Kidney tubule cell (primary cell): Measurements from ENCODE around the gene PRSS48.
"Not testable (repeated sequence)": the region's sequence is repeated elsewhere in the genome, so short reads cannot be mapped to it uniquely, and the experiment has no call there.

Source experiments
- DNase-seq: peaks from one replicate; pipeline ENCODE4 v3.0.0-alpha.2; 2018; ENCODE audit warnings: low spot score

Gene PRSS48

GRCh38 chr4:151263455-151263854 is 13.5 kb upstream of the PRSS48 start:
- DNase-seq: no peak

- no peak for DNase-seq
These were observed 10.5 kb upstream of the PRSS48 start for GRCh38 chr4:151266497-151266896.

GRCh38 chr4:151267104-151267503 is 9.9 kb upstream of the PRSS48 start:
- DNase-seq: no peak

GRCh38 chr4:151267822-151268535 is 9.0 kb upstream of the PRSS48 start:
- no peak for DNase-seq

GRCh38 chr4:151268905-151269304 is 8.1 kb upstream of the PRSS48 start:
- not testable (repeated sequence) for DNase-seq

- DNase-seq: no peak
These were observed 7.7 kb downstream of the PRSS48 start for GRCh38 chr4:151284534-151285245.

GRCh38 chr4:151287409-151287808 is 10.4 kb downstream of the PRSS48 start:
- no peak for DNase-seq

- DNase-seq: peak; percentile 46
These were observed 14.5 kb downstream of the PRSS48 start for GRCh38 chr4:151291485-151291884.

GRCh38 chr4:151292038-151292437 is 15.1 kb downstream of the PRSS48 start:
- DNase-seq: no peak

GRCh38 chr4:151294833-151295496 is 18.0 kb downstream of the PRSS48 start:
- DNase-seq: no peak

GRCh38 chr4:151296227-151296626 is 19.3 kb downstream of the PRSS48 start:
- DNase-seq: no peak

- no peak for DNase-seq
These were observed 20.2 kb downstream of the PRSS48 start for GRCh38 chr4:151297170-151297569.

- DNase-seq: no peak
These were observed 25.5 kb downstream of the PRSS48 start for GRCh38 chr4:151302432-151302831.

GRCh38 chr4:151304226-151304625 is 27.3 kb downstream of the PRSS48 start:
- no peak for DNase-seq

GRCh38 chr4:151304755-151305154 is 27.8 kb downstream of the PRSS48 start:
- no peak for DNase-seq

GRCh38 chr4:151310124-151310728 is 33.3 kb downstream of the PRSS48 start:
- no peak for DNase-seq

GRCh38 chr4:151313306-151314009 is 36.5 kb downstream of the PRSS48 start:
- DNase-seq: peak; percentile 24

GRCh38 chr4:151314010-151314355 is 37.0 kb downstream of the PRSS48 start:
- no peak for DNase-seq

- DNase-seq: peak; percentile 4
These were observed 37.5 kb downstream of the PRSS48 start for GRCh38 chr4:151314479-151314878.

GRCh38 chr4:151315212-151315886 is 38.4 kb downstream of the PRSS48 start:
- DNase-seq: peak; percentile 75

GRCh38 chr4:151316645-151317044 is 39.7 kb downstream of the PRSS48 start:
- DNase-seq: no peak
